Esophagus squamous epithelium (tissue), 5 donors: ENCODE measurements around the gene RAPGEF5. TPM values are rescaled to one million over a fixed set of nuclear protein-coding genes. Genes with fewer than 3 reads are reported as not detected.

Experiments
- DNase-seq: peaks from one replicate; lab custom pipeline; 2025; lab: John Stamatoyannopoulos, UW
- H3K27ac ChIP-seq, 4 donors: fragments of 200-600 bp; sonication (generic); one replicate each; pipeline ENCODE4 v1.5.1; 2016 to 2019; ENCODE audit warnings: mild to moderate bottlenecking in 1 of 4
- H3K27me3 ChIP-seq, 4 donors: fragments of 200-600 bp; sonication (generic); 1 replicate in 3 of 4; 2 replicates in 1 of 4; pipeline versions ENCODE4 v1.5.1 to v1.6.0; 2017 to 2021; ENCODE audit warnings: antibody characterized with exemption in 1 of 4
- H3K36me3 ChIP-seq, 3 donors: fragments of 200-600 bp; sonication (generic); one replicate each; pipeline ENCODE4 v1.5.1; 2016 to 2019
- H3K4me1 ChIP-seq, 3 donors: fragments of 200-600 bp; sonication (generic); one replicate each; pipeline ENCODE4 v1.5.1; 2017 to 2019
- H3K4me3 ChIP-seq, 4 donors: fragments of 200-600 bp; sonication (generic); 1 replicate in 3 of 4; 2 replicates in 1 of 4; pipeline ENCODE4 v1.5.1; 2016 to 2019; ENCODE audit warnings: mild to moderate bottlenecking in 2 of 4, moderate library complexity in 1 of 4
- H3K9me3 ChIP-seq, 3 donors: fragments of 200-600 bp; sonication (generic); one replicate each; pipeline ENCODE4 v1.5.1; 2016 to 2019
- CTCF ChIP-seq, 6 experiments: fragments of 450-650 bp in 4 of 6; fragments of 200-600 bp in 2 of 6; sonication (generic) in 2 of 6; IDR thresholded peaks; one replicate each; pipeline ENCODE4 v1.5.1; 2016 to 2019; ENCODE audit warnings: antibody characterized with exemption in 6 of 6, mild to moderate bottlenecking in 4 of 6, moderate library complexity in 4 of 6
- POLR2A ChIP-seq, 4 donors: fragments of 450-650 bp; IDR thresholded peaks; one replicate each; pipeline ENCODE4 v1.6.1; 2017; ENCODE audit warnings: antibody characterized with exemption in 4 of 4, mild to moderate bottlenecking in 4 of 4, moderate library complexity in 3 of 4
- WGBS, 2 donors: methylation state at CpG; one replicate each; pipeline ENCODE4 v1.1.5; 2018; 5-methylcytosine and 5-hydroxymethylcytosine counted together
- intact Hi-C: fragments of 100-400 bp; cut with DNase I; formaldehyde crosslinking; loops from one replicate; pipeline ENCODE4 v1.15.0; 2022
- total RNA-seq, 4 donors: library from RNA; depleted of rRNA; stranded (reverse); fragments of >200 nt; gene quantifications; one replicate each; pipeline ENCODE4 v1.1.0, GENCODE V29; 2016
- donor health status: DM: yes; HTN: yes; CAD: no.

The RAPGEF5 gene
- total RNA-seq, 4 donors from 2014 or later = 16.9 to 50.5 (median 38.4) TPM

- Histone ChIP-seq H3K9me3 (no peaks in the 10 kb centered on the region), H3K27ac (no peak overlapping the region), H3K4me3 (no peak overlapping the region), H3K36me3 (peaks cover 0 to 25% (median 0%) of the 10 kb centered on the region in 3 donors), H3K27me3 (no peaks in the 10 kb centered on the region), H3K4me1 (peaks cover 0 to 5% (median 0%) of the 10 kb centered on the region in 3 donors)
- intact Hi-C loops = no loop called here
- TF ChIP-seq POLR2A (IDR thresholded peaks at IDR 0.05) (no peak), CTCF (IDR thresholded peaks at IDR 0.05) (no peak)
- no peak for DNase-seq
- WGBS, 2 donors = 91 to 93% methylated on average over 4 of the region's 4 CpGs
Observed at GRCh38 chr7:22317632-22318031, 39.3 kb downstream of the RAPGEF5 start.

DNA sequence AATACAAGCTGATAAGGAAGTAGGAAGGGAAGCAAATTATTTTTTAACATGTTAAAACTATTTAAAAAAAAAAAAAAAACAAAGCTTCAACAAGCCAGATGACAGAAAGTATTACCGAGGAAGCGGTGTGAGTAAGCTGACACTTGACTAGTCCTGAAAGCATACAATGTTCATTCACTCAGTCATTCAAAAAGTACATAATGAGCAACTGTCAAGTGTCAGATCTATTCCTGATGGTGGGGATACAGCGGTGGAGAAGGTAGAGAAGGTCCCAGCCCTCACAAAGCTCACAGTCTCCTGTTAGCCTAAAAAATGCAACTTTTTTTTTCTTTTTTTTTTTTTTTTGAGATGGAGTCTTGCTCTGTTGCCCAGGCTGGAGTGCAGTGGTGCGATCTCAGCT is 40.0 kb downstream of the RAPGEF5 start:
- 84 to 90% methylated on average over 4 of the region's 4 CpGs for WGBS, 2 donors
- Histone ChIP-seq H3K4me3 (no peak overlapping the region), H3K27me3 (no peaks in the 10 kb centered on the region), H3K9me3 (no peaks in the 10 kb centered on the region), H3K4me1 (no peaks in the 10 kb centered on the region), H3K27ac (no peak overlapping the region), H3K36me3 (peaks cover 0 to 32% (median 0%) of the 10 kb centered on the region in 3 donors)
- no peak for TF ChIP-seq POLR2A (IDR thresholded peaks at IDR 0.05)
- no peak for TF ChIP-seq CTCF (IDR thresholded peaks at IDR 0.05)
- DNase-seq = no peak
- intact Hi-C loops = no loop called here

- Histone ChIP-seq H3K36me3 (peaks cover 0 to 58% (median 0%) of the 10 kb centered on the region in 3 donors), H3K4me3 (no peak overlapping the region), H3K27ac (no peak overlapping the region), H3K4me1 (no peaks in the 10 kb centered on the region), H3K27me3 (no peaks in the 10 kb centered on the region), H3K9me3 (peaks cover 0 to 4% (median 0%) of the 10 kb centered on the region in 3 donors)
- 76 to 83% methylated on average over 3 of the region's 3 CpGs for WGBS, 2 donors
- intact Hi-C loops = no loop called here
- TF ChIP-seq POLR2A (IDR thresholded peaks at IDR 0.05) (no peak), CTCF (IDR thresholded peaks at IDR 0.05) (no peak)
- no peak for DNase-seq
Observed at GRCh38 chr7:22307816-22308215, 49.1 kb downstream of the RAPGEF5 start.

- WGBS, 2 donors = 86 to 89% methylated on average over 2 of the region's 2 CpGs
- TF ChIP-seq POLR2A (IDR thresholded peaks at IDR 0.05) = no peak
- no peak for TF ChIP-seq CTCF (IDR thresholded peaks at IDR 0.05)
- H3K36me3 ChIP-seq = peaks cover 0 to 61% (median 0%) of the 10 kb centered on the region in 3 donors
- H3K27me3 ChIP-seq = no peaks in the 10 kb centered on the region
- no peaks in the 10 kb centered on the region for H3K4me1 ChIP-seq
- H3K4me3 ChIP-seq = no peak overlapping the region
- intact Hi-C loops = no loop called here
- peaks cover 0 to 4% (median 0%) of the 10 kb centered on the region in 3 donors for H3K9me3 ChIP-seq
- DNase-seq = no peak
- H3K27ac ChIP-seq = no peak overlapping the region
Observed at GRCh38 chr7:22305706-22306105, 51.2 kb downstream of the RAPGEF5 start.

- no peak for DNase-seq
- no peaks in the 10 kb centered on the region for H3K27me3 ChIP-seq
- peaks cover 0 to 4% (median 0%) of the 10 kb centered on the region in 3 donors for H3K9me3 ChIP-seq
- H3K36me3 ChIP-seq = peaks cover 0 to 58% (median 0%) of the 10 kb centered on the region in 3 donors
- H3K27ac ChIP-seq = no peak overlapping the region
- TF ChIP-seq POLR2A (IDR thresholded peaks at IDR 0.05) = no peak
- no peak for TF ChIP-seq CTCF (IDR thresholded peaks at IDR 0.05)
- WGBS, 2 donors = 76 to 78% methylated on average over 1 of the region's 1 CpG
- no peak overlapping the region for H3K4me3 ChIP-seq
- intact Hi-C loops = no loop called here
- no peaks in the 10 kb centered on the region for H3K4me1 ChIP-seq
Observed at GRCh38 chr7:22302951-22303423, 54.0 kb downstream of the RAPGEF5 start.
